Measurements from ENCODE around the gene PTCD1.

DNA sequence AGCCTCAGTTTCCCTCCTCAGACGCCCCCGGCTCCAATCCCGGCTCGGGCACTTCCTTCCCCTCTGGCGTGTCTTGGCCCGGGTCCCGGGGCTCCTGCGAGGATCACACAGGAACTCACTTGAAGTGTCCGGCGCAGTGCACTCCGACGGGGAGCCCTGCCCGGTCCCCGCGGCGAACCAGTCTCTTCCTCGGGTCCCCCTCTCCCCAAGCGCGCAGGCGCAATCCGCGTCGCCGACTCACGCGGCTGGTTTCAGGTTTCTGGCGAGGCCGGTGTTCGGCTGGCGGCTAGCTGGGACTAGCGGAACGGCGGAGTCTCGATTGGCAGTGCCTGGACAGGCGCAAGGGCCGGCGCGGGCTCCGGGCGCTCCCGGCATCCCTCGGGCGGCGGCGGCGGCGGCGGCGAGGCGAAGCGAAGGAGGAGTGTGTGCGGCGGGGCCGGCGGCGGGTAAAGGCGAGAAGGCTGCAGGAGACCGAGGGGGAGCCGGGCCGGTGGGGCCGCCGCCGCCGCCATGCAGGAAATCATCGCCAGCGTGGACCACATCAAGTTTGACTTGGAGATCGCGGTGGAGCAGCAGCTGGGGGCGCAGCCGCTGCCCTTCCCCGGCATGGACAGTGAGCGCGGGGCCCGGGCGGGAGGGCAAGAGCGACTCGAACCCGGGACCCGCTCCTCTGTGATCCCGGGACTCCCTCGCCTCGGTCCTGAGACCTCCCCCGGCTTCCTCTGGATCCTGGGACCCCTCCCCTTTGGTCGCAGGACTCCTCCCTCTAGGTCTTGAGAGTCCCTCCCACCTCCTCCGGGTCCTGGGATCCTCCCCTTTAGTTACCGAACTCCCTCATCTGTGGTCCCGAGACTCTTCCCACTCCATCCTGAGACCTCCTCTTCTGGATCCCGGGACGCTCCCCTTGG lies at the start of gene PTCD1, which contains the start of gene CPSF4:
- TF ChIP-seq EZH2 (IDR thresholded peaks at IDR 0.05; ENCODE audit: insufficient read depth, poor library complexity, severe bottlenecking) (no peak), EZH2phosphoT487 (IDR thresholded peaks at IDR 0.05; ENCODE audit: insufficient read depth, low read depth) (no peak)

Data from GM23248 (cell line).